Measurements from ENCODE around the gene ZNF814. TPM values are rescaled to one million over a fixed set of nuclear protein-coding genes. Genes with fewer than 3 reads are reported as not detected.
"Not testable (repeated sequence)": the region's sequence is repeated elsewhere in the genome, so short reads cannot be mapped to it uniquely, and the experiment has no call there.

The ZNF814 gene
- total RNA-seq, 1 experiment from 2014 or later: 3.1 TPM

DNA sequence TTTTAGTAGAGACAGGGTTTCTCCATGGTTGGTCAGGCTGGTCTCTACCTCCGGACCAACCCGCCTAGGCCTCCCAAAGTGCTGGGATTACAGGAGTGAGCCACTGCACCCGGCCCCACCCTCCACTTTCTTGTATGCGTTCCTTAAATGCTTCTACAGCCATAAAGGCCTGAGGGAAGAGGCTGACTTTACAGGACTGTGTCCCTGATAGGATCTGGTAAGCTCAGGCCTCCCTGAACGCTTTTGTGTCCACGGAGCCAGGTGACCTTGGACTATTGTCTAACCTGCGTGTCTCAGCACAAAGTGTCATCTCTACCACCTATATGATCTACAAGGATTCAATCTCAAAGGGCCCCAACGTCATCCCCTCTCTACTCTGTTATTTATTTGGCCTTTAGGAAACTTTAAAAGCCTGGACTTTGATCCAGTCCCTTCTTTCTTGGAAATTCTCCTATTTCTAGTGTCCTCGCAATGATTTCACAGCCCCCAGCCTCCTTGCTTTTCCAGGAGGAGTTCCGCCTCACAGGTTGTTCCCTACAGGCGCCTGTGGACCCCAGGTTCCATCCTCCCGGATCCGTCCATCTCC, 74.8 kb downstream of the ZNF814 start:
- no TSS peak for BruUV-seq (replicated peaks)
- H3K4me3 Mint-ChIP-seq (ENCODE audit: unreplicated experiment): peak overlapping the region; percentile 96
- H3K9me3 Mint-ChIP-seq (ENCODE audit: unreplicated experiment): no peaks in the 10 kb centered on the region
- H3K4me1 Mint-ChIP-seq (ENCODE audit: insufficient read depth, unreplicated experiment): peaks cover 10% of the 10 kb centered on the region
- intact Hi-C loops (cut with micrococcal nuclease): no loop called here
- DNase-seq (ENCODE audit: unreplicated experiment): no peak
- ChIA-PET POLR2A (interaction anchor here (1.2 to 3.7 kb wide), 7 partner anchors 10 to 424 kb away, joined by 4 to 60 read pairs (median 6); partner anchors contain the start of genes ZNF211, ZNF548 and ZNF586), CTCF (interaction anchor here (0.5 kb wide), 1 partner anchor 10 kb away, joined by 3 read pairs; no protein-coding TSS in a partner anchor)
- no peaks in the 10 kb centered on the region for H3K27me3 Mint-ChIP-seq (ENCODE audit: insufficient read depth, unreplicated experiment)
- H3K36me3 Mint-ChIP-seq (ENCODE audit: insufficient read depth, unreplicated experiment): peaks cover 40% of the 10 kb centered on the region
- H3K27ac Mint-ChIP-seq (ENCODE audit: low read depth, unreplicated experiment): peak overlapping the region; percentile 55
- TF ChIP-seq CTCF (IDR thresholded peaks at IDR 0.05; ENCODE audit: unreplicated experiment): no peak

- BruUV-seq (replicated peaks); intact Hi-C loops (cut with micrococcal nuclease); H3K9me3 Mint-ChIP-seq (ENCODE audit: unreplicated experiment); H3K27me3 Mint-ChIP-seq (ENCODE audit: insufficient read depth, unreplicated experiment); CTCF ChIA-PET; DNase-seq (ENCODE audit: unreplicated experiment): not testable (repeated sequence)
- Mint-ChIP-seq H3K36me3 (ENCODE audit: insufficient read depth, unreplicated experiment) (peaks cover 47% of the 10 kb centered on the region), H3K4me1 (ENCODE audit: insufficient read depth, unreplicated experiment) (peaks cover 10% of the 10 kb centered on the region), H3K4me3 (ENCODE audit: unreplicated experiment) (peak overlapping the region; percentile 96), H3K27ac (ENCODE audit: low read depth, unreplicated experiment) (peak overlapping the region; percentile 18)
- POLR2A ChIA-PET: interaction anchor here (1.9 to 3.7 kb wide), 5 partner anchors 9 to 423 kb away, joined by 5 to 60 read pairs (median 12); partner anchors contain the start of genes ZNF548 and ZNF586
Measured at GRCh38 chr19:57812975-57813820, 75.6 kb downstream of the ZNF814 start.

DNA sequence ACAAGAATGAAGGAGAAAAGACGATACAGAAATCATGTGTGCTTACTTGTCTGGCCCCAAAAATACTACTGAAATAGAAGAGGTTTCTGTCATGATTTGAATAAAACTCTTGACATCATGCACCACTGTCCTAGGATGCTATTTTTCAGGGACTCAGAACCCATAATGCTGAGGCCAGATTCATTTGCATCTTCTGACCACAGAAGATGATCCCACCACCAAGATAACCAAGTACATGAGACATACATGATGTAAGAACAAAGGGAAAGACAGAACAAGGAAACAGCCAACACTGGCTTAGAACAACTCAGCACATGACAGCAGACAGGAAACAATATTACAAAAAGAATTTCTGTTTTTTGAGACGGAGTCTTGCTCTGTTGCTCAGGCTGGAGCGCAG, 76.6 kb downstream of the ZNF814 start:
- BruUV-seq (replicated peaks): no TSS peak
- no peaks in the 10 kb centered on the region for H3K9me3 Mint-ChIP-seq (ENCODE audit: unreplicated experiment)
- ChIA-PET CTCF (interaction anchor here (0.7 kb wide), 1 partner anchor 83 kb away, joined by 3 read pairs; no protein-coding TSS in a partner anchor), POLR2A (interaction anchor here (0.7 to 3.7 kb wide), 2 partner anchors 8 to 14 kb away, joined by 3 to 60 read pairs; no protein-coding TSS in a partner anchor)
- H3K27me3 Mint-ChIP-seq (ENCODE audit: insufficient read depth, unreplicated experiment): no peaks in the 10 kb centered on the region
- no peak overlapping the region for H3K4me3 Mint-ChIP-seq (ENCODE audit: unreplicated experiment)
- TF ChIP-seq CTCF (IDR thresholded peaks at IDR 0.05; ENCODE audit: unreplicated experiment): no peak
- H3K36me3 Mint-ChIP-seq (ENCODE audit: insufficient read depth, unreplicated experiment): peaks cover 56% of the 10 kb centered on the region
- intact Hi-C loops (cut with micrococcal nuclease): no loop called here
- H3K4me1 Mint-ChIP-seq (ENCODE audit: insufficient read depth, unreplicated experiment): peaks cover 10% of the 10 kb centered on the region
- no peak for DNase-seq (ENCODE audit: unreplicated experiment)
- no peak overlapping the region for H3K27ac Mint-ChIP-seq (ENCODE audit: low read depth, unreplicated experiment)

- Mint-ChIP-seq H3K4me1 (ENCODE audit: insufficient read depth, unreplicated experiment) (peaks cover 10% of the 10 kb centered on the region), H3K36me3 (ENCODE audit: insufficient read depth, unreplicated experiment) (peaks cover 62% of the 10 kb centered on the region)
- BruUV-seq (replicated peaks); H3K27me3 Mint-ChIP-seq (ENCODE audit: insufficient read depth, unreplicated experiment); DNase-seq (ENCODE audit: unreplicated experiment); intact Hi-C loops (cut with micrococcal nuclease); CTCF ChIA-PET; H3K4me3 Mint-ChIP-seq (ENCODE audit: unreplicated experiment); H3K27ac Mint-ChIP-seq (ENCODE audit: low read depth, unreplicated experiment); H3K9me3 Mint-ChIP-seq (ENCODE audit: unreplicated experiment); POLR2A ChIA-PET: not testable (repeated sequence)
Measured at GRCh38 chr19:57810410-57811295, 78.2 kb downstream of the ZNF814 start.

Data from MCF 10A (cell line).